Calu3 (cell line): ENCODE data around the gene C2. TPM values are rescaled to one million over a fixed set of nuclear protein-coding genes. Genes with fewer than 3 reads are reported as not detected.
A peak's percentile ranks its signal among the peaks of the same experiment; 100 is the strongest.

Experiments used
- Bru-seq: library from RNA; stranded (reverse); fragments of 400-500 nt; gene quantifications from one replicate; lab custom pipeline; 2021; lab: Mats Ljungman, UMichigan
- BruChase-seq, 2 experiments: library from RNA; stranded (reverse); fragments of 400-500 nt; gene quantifications; one replicate each; lab custom pipeline; 2021; lab: Mats Ljungman, UMichigan
- BruUV-seq: library from RNA; stranded (reverse); fragments of 400-500 nt; replicated peaks from 2 replicates; lab custom pipeline; 2021; lab: Mats Ljungman, UMichigan
- CTCF ChIA-PET: fragments of 300-600 bp; sonication (Branson Sonifier 250); formaldehyde crosslinking; loops from one replicate; lab custom pipeline; 2022; ENCODE audit warnings: antibody characterized with exemption; lab: Charles Lee
- DNase-seq: peaks from one replicate; pipeline ENCODE4 v3.0.0; 2022
- H3K27ac Mint-ChIP-seq: one replicate; pipeline ENCODE4 v1.8.0; 2022; ENCODE audit warnings: mixed read lengths; ENCODE audit not compliant: unreplicated experiment
- H3K27me3 Mint-ChIP-seq: one replicate; pipeline ENCODE4 v1.8.0; 2022; ENCODE audit warnings: mixed read lengths; ENCODE audit not compliant: unreplicated experiment
- H3K36me3 Mint-ChIP-seq: one replicate; pipeline ENCODE4 v1.8.0; 2022; ENCODE audit warnings: mild to moderate bottlenecking, moderate library complexity, mixed read lengths; ENCODE audit not compliant: insufficient read depth, unreplicated experiment
- H3K4me1 Mint-ChIP-seq: one replicate; pipeline ENCODE4 v1.8.0; 2022; ENCODE audit warnings: mild to moderate bottlenecking, low read depth, mixed read lengths; ENCODE audit not compliant: unreplicated experiment
- H3K4me3 Mint-ChIP-seq: one replicate; pipeline ENCODE4 v1.8.0; 2022; ENCODE audit warnings: mild to moderate bottlenecking, low read depth, moderate library complexity, mixed read lengths; ENCODE audit not compliant: unreplicated experiment
- H3K9me3 Mint-ChIP-seq: one replicate; pipeline ENCODE4 v1.8.0; 2022; ENCODE audit warnings: low read depth, mixed read lengths; ENCODE audit not compliant: unreplicated experiment
- intact Hi-C: fragments of 100-400 bp; cut with micrococcal nuclease; formaldehyde crosslinking; loops from one replicate; pipeline ENCODE4 v1.10.0; 2022; ENCODE audit not compliant: unreplicated experiment
- long read RNA-seq: library from polyadenylated mRNA; stranded (forward); transcript quantifications from one replicate; pipeline ENCODE4 v2.0.0, GENCODE V29; 2022
- total RNA-seq: library from RNA; stranded (reverse); gene quantifications from 2 replicates; pipeline ENCODE4 v1.2.3, GENCODE V29; 2022
- TF ChIP-seq, protein P1 (sequence below): fragments of 200-600 bp; IDR thresholded peaks from one replicate; pipeline ENCODE4 v1.8.0; 2022; ENCODE audit warnings: antibody characterized with exemption; ENCODE audit not compliant: unreplicated experiment

C2 gene
- total RNA-seq: 5.0 and 6.3 TPM in 2 replicates
- Bru-seq, nascent RNA: percentile 51 among the genes with signal in this experiment
- BruChase-seq, experiment 1, labeled RNA remaining after a 6-hour chase: percentile 74 among the genes with signal in this experiment
- percentile 69 among the genes with signal in this experiment for BruChase-seq, experiment 2, labeled RNA remaining after a 2-hour chase
- long read RNA-seq, partial matches to known transcripts: 0 of 2 reads
- long read RNA-seq, other reads (novel, unspliced or antisense): 1 of 2 reads

DNA sequence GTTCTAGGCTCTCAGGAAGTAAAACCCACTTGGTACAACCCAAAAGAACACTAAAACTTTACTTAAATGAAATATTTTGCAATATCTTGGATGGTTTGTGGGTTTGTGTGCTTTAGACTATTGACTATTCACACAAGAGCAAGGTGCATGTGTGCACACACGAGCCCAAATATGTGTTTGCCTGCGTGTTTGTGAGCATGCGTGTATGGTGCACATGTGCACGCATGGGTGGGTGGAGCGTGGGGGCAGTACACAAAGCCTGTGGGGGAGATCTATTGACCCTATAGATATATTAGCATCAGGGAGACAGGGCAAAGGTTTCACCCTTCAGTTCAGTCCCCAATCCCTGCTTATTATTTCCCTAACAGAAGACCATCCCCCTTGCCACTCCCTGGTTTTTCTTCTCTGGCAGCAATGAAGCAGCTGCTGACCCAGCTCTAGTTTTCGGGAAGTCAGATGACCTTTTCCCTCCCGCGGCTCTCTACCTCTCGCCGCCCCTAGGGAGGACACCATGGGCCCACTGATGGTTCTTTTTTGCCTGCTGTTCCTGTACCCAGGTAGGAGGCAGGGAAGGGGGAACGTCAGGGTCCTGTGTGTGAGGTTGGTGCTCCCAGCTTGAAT is at the start of gene C2:
Gene C2, plus strand, starts transcription at position 476 of the 621 bp plus-strand sequence. Its CDS starts 36 bp downstream, at position 512.
- Mint-ChIP-seq H3K4me1 (peaks cover 8% of the 10 kb centered on the region), H3K27ac (peak within 1 kb of the TSS; percentile 57), H3K9me3 (no peaks in the 10 kb centered on the region), H3K27me3 (no peaks in the 10 kb centered on the region), H3K4me3 (peak within 1 kb of the TSS; percentile 1), H3K36me3 (no peaks in the 10 kb centered on the region)
- no peak for DNase-seq
- BruUV-seq: no TSS peak
- intact Hi-C loops: no loop called here
- TF ChIP-seq, protein P1, sequence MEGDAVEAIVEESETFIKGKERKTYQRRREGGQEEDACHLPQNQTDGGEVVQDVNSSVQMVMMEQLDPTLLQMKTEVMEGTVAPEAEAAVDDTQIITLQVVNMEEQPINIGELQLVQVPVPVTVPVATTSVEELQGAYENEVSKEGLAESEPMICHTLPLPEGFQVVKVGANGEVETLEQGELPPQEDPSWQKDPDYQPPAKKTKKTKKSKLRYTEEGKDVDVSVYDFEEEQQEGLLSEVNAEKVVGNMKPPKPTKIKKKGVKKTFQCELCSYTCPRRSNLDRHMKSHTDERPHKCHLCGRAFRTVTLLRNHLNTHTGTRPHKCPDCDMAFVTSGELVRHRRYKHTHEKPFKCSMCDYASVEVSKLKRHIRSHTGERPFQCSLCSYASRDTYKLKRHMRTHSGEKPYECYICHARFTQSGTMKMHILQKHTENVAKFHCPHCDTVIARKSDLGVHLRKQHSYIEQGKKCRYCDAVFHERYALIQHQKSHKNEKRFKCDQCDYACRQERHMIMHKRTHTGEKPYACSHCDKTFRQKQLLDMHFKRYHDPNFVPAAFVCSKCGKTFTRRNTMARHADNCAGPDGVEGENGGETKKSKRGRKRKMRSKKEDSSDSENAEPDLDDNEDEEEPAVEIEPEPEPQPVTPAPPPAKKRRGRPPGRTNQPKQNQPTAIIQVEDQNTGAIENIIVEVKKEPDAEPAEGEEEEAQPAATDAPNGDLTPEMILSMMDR: no peak
- CTCF ChIA-PET: interaction anchor here (0.7 to 0.9 kb wide), 2 partner anchors 10 to 25 kb away, joined by 3 to 5 read pairs; no protein-coding TSS in a partner anchor

DNA sequence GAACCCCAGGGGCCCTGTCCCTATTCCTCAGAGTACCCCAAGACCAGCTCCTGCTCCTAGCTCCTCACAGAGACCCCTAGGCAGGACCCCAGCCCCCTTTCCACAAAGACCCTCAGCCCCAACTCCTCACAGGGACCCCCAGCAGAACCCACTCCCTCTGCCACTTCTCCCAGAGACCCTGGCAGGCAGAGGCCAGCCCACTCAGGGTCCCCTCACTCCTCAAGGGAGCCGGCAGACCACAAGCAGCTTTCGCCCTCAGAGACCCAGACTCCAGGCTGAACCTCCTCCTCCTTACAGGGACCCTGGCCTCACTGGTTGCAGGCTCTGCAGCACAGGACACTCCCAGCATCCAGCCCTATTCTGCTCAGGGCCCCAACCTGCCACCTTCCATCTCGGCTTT is 49.3 kb upstream of the C2 start:
- CTCF ChIA-PET: interaction anchor here (0.6 to 1.1 kb wide), 2 partner anchors 67 to 153 kb away, joined by 3 read pairs; partner anchors contain the start of gene CFB
- no TSS peak for BruUV-seq
- Mint-ChIP-seq H3K27me3 (no peaks in the 10 kb centered on the region), H3K36me3 (peaks cover 90% of the 10 kb centered on the region), H3K27ac (peak overlapping the region; percentile 89), H3K4me1 (peaks cover 49% of the 10 kb centered on the region), H3K9me3 (no peaks in the 10 kb centered on the region), H3K4me3 (peak overlapping the region; percentile 88)
- intact Hi-C loops: no loop called here
- no peak for DNase-seq
- TF ChIP-seq, protein P1: no peak

DNA sequence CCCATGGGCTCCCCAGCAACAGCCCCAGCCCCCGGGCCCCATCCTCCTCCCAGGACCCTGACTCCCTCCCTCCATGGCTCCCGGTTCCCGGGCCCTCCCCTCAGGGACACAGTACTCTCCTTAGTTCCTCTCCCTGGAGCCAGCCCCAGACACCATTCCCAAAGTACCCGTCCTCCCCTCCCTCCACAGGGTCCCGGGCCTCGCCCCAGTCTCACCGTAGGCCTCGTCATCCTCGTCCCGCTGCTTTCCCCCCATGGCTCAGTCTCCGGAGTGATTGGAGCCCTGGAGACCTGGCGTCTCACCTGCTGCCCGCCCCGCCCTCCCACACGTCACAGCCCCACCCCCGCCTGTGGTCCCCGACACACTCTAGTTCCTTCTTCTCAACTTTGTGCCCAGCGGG is 48.8 kb upstream of the C2 start, which contains the start of gene SLC44A4:
Gene SLC44A4, minus strand, starts transcription at position 272 of the 400 bp plus-strand sequence. Its CDS starts 17 bp downstream, at position 255.
- H3K27me3 Mint-ChIP-seq: no peaks in the 10 kb centered on the region
- CTCF ChIA-PET: interaction anchor here (0.5 to 1.1 kb wide), 4 partner anchors 9 to 153 kb away, joined by 3 read pairs; partner anchors contain the start of genes CFB, NELFE and SKIC2

DNA sequence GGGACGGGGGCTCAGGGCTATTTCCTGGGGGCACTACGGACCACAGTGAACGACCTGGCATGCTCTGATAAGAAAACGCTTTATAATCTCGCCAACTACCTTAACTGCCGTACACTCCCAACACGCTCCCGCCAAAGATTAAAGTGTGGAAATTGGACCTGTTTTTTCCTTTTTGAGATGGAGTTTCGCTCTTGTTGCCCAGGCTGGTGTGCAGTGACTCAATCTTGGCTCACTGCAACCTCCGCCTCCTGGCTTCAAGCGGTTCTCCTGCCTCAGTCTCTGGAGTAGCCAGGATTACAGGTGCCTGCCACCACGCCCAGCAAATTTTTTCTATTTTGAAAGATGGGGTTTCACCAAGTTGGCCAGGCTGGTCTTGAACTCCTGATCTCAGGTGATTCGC is 48.4 kb upstream of the C2 start:
- CTCF ChIA-PET: interaction anchor here (0.5 to 1.1 kb wide), 3 partner anchors 8 to 80 kb away, joined by 3 read pairs; partner anchors contain the start of genes CFB, NELFE and SKIC2
- Mint-ChIP-seq H3K27ac (peak overlapping the region; percentile 89), H3K9me3 (no peaks in the 10 kb centered on the region), H3K27me3 (no peaks in the 10 kb centered on the region), H3K4me1 (peaks cover 49% of the 10 kb centered on the region), H3K36me3 (peaks cover 86% of the 10 kb centered on the region), H3K4me3 (peak overlapping the region; percentile 88)
- TF ChIP-seq, protein P1: no peak
- intact Hi-C loops: no loop called here
- peak; percentile 28 for DNase-seq
- TSS peak; percentile 92 for BruUV-seq

More for the DNA sequence above, 48.8 kb upstream of the C2 start, which contains the start of gene SLC44A4:
- peak within 1 kb of the TSS; percentile 88 for H3K4me3 Mint-ChIP-seq
- peaks cover 86% of the 10 kb centered on the region for H3K36me3 Mint-ChIP-seq
- TF ChIP-seq, protein P1: no peak
- no peaks in the 10 kb centered on the region for H3K9me3 Mint-ChIP-seq
- no TSS peak for BruUV-seq
- H3K4me1 Mint-ChIP-seq: peaks cover 49% of the 10 kb centered on the region
- intact Hi-C loops: no loop called here
- H3K27ac Mint-ChIP-seq: peak within 1 kb of the TSS; percentile 89
- DNase-seq: peak; percentile 74
